GM20000 (cell line): ENCODE results near the gene FHIT.

Experiments
- DNase-seq: peaks from one replicate; pipeline ENCODE4 v3.0.0; 2012; ENCODE audit warnings: low spot score
- TF ChIP-seq, protein P1 (sequence below): IDR thresholded peaks from 2 replicates; pipeline ENCODE4 v1.5.1; 2012; ENCODE audit warnings: mild to moderate bottlenecking, control low read depth; ENCODE audit errors: extremely low read depth, missing control alignments

FHIT gene

DNA sequence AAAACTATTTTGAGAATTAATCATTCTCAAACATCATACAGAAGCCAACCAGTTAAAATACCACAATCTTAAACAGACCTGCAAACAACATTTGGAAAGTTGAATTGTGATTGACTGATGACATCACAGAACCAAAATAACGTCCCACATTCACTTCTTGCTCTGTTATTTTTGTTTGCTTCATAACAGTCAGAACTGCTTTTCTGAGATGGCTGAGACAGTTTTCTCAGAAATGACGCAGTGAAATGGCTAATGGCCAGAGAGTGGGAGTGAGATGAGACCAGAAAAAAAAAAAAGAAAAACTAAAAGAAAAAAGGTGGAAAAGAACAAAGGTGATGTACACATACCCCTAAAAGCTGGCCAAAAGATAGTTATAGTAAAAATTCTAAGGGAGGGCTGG is 1061.2 kb downstream of the FHIT start:
- TF ChIP-seq, protein P1, sequence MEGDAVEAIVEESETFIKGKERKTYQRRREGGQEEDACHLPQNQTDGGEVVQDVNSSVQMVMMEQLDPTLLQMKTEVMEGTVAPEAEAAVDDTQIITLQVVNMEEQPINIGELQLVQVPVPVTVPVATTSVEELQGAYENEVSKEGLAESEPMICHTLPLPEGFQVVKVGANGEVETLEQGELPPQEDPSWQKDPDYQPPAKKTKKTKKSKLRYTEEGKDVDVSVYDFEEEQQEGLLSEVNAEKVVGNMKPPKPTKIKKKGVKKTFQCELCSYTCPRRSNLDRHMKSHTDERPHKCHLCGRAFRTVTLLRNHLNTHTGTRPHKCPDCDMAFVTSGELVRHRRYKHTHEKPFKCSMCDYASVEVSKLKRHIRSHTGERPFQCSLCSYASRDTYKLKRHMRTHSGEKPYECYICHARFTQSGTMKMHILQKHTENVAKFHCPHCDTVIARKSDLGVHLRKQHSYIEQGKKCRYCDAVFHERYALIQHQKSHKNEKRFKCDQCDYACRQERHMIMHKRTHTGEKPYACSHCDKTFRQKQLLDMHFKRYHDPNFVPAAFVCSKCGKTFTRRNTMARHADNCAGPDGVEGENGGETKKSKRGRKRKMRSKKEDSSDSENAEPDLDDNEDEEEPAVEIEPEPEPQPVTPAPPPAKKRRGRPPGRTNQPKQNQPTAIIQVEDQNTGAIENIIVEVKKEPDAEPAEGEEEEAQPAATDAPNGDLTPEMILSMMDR: no peak
- DNase-seq: no peak

DNA sequence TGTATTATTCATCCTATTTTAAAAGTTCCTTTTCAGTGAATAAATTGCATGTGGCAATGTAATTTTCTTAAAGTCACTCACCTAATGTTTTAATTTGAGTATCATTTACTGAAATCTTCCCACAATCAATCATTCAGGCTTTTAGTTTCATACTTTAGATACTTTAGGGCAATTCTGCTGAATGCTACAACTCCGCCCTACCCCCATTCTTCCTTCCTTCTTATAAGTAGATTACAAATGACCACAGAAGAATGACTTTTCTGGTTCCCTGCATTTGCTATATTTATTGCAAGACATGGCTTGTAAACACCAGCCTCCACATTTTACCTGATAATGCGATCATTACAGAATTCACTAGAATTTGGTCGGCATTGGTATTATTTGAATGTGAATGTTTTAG is 1061.9 kb downstream of the FHIT start:
- no peak for DNase-seq
- TF ChIP-seq, protein P1: no peak

DNA sequence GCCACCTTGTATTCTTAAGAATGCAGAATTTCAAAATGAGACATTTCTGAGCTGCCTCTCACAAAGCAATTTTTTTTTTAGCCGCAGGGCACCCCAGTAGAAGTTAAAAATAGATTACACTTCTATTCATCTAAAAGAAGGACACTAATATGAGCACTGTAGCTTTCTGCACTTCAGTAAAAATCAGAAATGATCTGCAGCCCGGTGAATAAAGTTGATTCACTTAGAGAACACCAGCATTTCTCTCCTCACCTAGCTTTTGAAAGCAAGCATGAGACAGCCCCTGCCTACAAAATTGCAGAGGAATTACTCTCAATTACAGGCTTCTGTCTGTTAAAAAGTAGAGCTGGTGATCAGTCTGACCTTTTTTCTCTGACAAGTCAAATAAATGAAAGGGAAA is 1062.4 kb downstream of the FHIT start:
- DNase-seq: no peak
- TF ChIP-seq, protein P1: no peak

DNA sequence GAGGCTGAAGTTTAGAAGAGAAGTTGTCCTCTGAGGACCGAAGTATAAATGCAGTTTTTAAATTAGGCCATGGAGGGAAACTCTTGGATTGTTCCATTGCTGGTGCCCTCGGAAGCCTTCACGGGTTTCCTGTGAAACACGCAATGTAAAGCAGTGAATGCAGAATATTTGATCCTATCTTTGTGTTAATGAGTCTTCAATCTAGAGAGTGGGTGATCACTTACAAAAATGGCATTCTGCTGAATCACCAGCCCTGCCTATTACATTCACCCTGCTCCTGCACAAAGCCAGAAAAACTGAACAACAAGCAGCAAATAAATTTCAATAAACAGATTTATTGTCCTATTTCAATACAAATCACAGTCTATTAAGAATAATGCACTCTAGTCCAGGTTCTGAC is 1063.9 kb downstream of the FHIT start:
- DNase-seq: no peak
- TF ChIP-seq, protein P1: no peak

DNA sequence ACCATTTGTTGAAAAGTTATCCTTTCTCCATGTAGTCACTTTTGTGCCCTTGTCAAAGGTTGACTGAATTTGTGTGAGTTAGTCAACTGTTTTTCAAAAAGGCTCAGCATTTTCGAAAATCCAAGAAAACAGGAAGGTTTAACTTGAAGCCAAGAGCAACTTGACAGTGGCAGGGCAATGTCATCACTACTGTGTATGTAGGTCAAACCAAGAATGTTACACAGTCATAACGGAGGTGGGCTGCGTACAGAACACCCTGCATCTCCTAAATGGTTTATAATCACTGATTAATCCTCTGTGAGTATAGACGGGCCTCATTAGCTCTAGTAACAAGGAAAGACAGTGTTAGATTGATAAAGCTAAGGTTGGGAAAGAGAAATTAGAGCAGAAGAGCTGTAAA is 1064.9 kb downstream of the FHIT start:
- no peak for DNase-seq
- TF ChIP-seq, protein P1: no peak

DNA sequence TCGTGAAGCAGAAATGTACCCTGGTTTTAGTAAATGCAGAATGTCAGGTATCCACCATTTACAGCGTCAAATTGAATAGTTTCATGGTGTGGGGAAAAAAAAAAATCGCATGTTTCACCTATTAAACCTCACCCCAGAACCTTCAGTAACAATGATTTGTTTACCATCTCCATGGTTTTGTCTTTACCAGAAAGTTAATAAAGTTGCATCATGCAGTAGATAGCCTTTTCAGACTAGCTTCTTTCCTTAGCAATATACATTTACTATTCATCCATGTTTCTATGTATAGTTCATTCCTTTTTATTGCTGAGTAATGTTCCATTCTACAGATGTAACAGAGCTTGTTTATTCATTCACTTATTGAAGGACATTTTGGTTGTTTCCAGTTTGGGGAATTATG is 1066.1 kb downstream of the FHIT start:
- DNase-seq: no peak
- TF ChIP-seq, protein P1: no peak

DNA sequence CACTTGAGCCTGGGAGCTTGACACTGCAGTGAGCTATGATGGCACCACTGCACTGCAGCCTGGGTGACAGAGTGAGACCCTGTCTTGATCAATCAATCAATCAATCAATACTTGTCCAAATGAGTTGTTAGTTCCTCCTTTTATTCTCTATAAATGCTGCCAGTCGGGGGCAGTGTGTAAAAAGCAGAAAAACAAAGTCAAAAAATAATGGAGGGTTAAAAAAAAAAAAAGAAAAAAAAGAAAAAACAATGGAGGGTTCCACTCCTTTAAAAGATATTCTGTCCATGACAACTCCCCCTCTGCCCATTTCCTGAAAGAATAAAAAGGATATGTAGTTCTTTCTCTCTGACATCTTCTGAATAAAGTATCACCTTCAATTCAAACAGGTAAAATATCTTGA is 1068.6 kb downstream of the FHIT start:
- no peak for DNase-seq

More for the DNA sequence above, 1068.6 kb downstream of the FHIT start:
- TF ChIP-seq, protein P1: no peak
